WERI-Rb-1 (cell line): ENCODE results near the gene SKI.

Experiments used
- DNase-seq: peaks from one replicate; pipeline ENCODE4 v3.0.0-alpha.2; 2020
- H3K27ac ChIP-seq: fragments of 250-450 bp; sonication (Bioruptor Pico); 2 replicates; pipeline ENCODE4 v1.5.1; 2020; ENCODE audit warnings: mild to moderate bottlenecking, moderate library complexity
- H3K27me3 ChIP-seq: fragments of 250-450 bp; sonication (Bioruptor Pico); 2 replicates; pipeline ENCODE4 v1.5.1; 2021; ENCODE audit warnings: mild to moderate bottlenecking, low read depth, moderate library complexity; ENCODE audit not compliant: insufficient read depth, severe bottlenecking
- H3K36me3 ChIP-seq: fragments of 250-450 bp; sonication (Bioruptor Pico); 2 replicates; pipeline ENCODE4 v1.5.1; 2020; ENCODE audit warnings: mild to moderate bottlenecking, moderate library complexity
- H3K4me3 ChIP-seq: 2 replicates; pipeline ENCODE4 v1.5.1; 2011; ENCODE audit warnings: low read depth, mild to moderate bottlenecking, control low read depth, low read length
- H3K9me3 ChIP-seq: fragments of 250-450 bp; sonication (Bioruptor Pico); 2 replicates; pipeline ENCODE4 v1.5.1; 2021; ENCODE audit warnings: mild to moderate bottlenecking, moderate library complexity; ENCODE audit not compliant: severe bottlenecking
- TF ChIP-seq, protein P1 (sequence below): IDR thresholded peaks from 2 replicates; pipeline ENCODE4 v1.5.1; 2011; ENCODE audit warnings: low read depth, mild to moderate bottlenecking, control low read depth, inconsistent platforms, low read length

Gene SKI

DNA sequence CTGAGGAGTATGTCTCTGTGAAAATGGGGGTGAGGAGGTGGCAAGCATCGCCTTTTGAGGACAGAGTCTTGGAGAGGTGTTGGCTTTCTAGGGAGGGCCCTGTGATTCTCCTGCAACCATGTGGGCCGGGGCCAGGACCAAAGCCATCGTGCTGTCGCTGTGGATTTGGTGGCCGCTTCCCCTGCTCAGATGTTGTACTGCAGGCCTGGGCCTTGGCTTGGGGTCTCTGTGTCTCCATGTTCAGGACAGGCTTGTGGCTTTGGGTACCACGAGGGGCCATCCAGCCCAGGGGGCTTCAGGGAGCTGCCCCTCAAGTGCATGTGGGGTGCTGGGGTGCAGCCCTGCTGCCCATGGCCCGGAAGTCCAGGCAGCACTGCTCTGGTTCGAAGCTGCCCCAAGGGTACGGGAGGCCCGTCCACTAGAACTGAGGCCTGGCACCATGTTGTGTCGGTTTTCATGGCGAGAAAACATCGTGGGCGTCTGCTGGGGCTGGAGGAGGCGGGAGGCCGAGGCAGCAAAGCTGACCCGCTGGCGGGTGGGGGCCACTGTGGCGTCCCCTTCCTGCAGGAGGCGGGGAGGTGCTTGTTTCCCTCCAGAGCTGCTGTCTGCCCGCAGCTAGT lies 55.4 kb downstream of the SKI start:
- TF ChIP-seq, protein P1, sequence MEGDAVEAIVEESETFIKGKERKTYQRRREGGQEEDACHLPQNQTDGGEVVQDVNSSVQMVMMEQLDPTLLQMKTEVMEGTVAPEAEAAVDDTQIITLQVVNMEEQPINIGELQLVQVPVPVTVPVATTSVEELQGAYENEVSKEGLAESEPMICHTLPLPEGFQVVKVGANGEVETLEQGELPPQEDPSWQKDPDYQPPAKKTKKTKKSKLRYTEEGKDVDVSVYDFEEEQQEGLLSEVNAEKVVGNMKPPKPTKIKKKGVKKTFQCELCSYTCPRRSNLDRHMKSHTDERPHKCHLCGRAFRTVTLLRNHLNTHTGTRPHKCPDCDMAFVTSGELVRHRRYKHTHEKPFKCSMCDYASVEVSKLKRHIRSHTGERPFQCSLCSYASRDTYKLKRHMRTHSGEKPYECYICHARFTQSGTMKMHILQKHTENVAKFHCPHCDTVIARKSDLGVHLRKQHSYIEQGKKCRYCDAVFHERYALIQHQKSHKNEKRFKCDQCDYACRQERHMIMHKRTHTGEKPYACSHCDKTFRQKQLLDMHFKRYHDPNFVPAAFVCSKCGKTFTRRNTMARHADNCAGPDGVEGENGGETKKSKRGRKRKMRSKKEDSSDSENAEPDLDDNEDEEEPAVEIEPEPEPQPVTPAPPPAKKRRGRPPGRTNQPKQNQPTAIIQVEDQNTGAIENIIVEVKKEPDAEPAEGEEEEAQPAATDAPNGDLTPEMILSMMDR = no peak
- no peaks in the 10 kb centered on the region for H3K27me3 ChIP-seq
- H3K36me3 ChIP-seq = no peaks in the 10 kb centered on the region; the same call in none of the 2 replicates
- H3K9me3 ChIP-seq = no peaks in the 10 kb centered on the region
- DNase-seq = no peak
- H3K27ac ChIP-seq = no peak overlapping the region
- no peak overlapping the region for H3K4me3 ChIP-seq

DNA sequence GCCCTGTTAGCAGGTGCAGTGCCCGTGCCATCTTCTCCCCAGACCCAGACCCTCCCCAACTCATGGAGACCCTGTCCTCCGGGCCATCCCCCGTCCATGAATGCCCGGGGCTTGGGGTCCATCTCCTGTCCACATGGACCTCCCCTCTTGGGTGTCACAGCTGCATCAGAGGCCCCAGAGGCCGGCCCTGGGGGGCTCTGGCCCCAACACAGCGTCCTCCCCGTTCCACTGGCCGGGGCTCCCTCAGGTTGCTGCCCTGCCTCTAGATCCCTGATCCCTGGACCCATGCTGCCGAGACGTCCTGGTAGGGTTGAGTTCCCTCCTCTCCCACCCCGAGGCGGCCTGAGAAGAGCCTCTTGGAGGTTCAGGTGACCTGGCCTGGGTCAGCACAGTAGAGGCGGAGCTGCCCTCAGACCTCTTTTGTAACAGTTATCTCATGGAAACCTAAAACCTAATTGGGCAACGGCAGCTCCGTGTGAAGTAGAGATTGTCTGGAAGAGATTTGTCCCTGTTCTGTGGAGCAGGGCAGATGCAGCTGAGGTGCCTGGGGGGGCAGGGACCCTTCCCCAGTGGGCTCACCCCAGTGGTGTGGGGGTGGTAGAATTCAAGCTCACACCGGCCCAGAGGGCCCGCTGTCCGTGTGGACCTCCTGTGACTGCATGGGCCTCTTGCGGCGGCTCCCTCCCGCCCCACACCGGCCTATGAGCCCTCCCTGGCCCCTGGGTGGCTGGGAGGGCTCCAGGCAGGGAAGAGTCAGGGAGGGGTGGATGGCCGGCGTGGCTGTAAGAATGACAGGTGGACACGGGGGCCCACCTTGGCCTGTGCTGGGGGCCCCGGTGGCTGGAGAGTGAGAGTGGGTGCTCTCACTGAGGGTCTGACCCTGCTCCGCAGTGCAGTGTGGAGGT lies 56.1 kb downstream of the SKI start:
- no peak overlapping the region for H3K4me3 ChIP-seq
- H3K27me3 ChIP-seq = no peaks in the 10 kb centered on the region
- H3K27ac ChIP-seq = 0 out of 2 replicates have a peak overlapping the region, but pooled peaks have one; percentile 26
- TF ChIP-seq, protein P1 = no peak
- no peak for DNase-seq
- H3K9me3 ChIP-seq = no peaks in the 10 kb centered on the region
- no peaks in the 10 kb centered on the region; the same call in none of the 2 replicates for H3K36me3 ChIP-seq

DNA sequence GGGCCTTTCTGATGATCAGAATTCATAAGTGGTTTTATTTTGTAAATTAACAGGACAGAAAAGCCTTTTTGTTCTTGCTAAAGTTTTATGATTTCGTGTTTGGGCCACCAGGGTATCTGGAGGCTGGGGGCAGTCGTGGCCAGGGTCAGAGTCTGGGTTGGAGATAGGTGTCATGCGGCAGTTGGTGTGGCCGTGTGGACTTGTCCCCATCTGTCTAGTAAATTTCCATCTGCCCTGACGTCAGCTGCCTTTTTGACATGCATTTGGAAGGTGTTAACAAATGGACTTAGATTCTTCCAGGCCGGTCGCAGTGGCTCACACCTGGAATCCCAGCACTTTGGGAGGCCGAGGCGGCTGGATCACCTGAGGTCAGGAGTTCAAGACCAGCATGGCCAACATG lies 56.8 kb downstream of the SKI start:
- Histone ChIP-seq H3K27ac (0 out of 2 replicates have a peak overlapping the region, but pooled peaks have one; percentile 26), H3K9me3 (no peaks in the 10 kb centered on the region), H3K27me3 (no peaks in the 10 kb centered on the region), H3K4me3 (no peak overlapping the region), H3K36me3 (no peaks in the 10 kb centered on the region; the same call in none of the 2 replicates)
- TF ChIP-seq, protein P1 = no peak
- DNase-seq = no peak

DNA sequence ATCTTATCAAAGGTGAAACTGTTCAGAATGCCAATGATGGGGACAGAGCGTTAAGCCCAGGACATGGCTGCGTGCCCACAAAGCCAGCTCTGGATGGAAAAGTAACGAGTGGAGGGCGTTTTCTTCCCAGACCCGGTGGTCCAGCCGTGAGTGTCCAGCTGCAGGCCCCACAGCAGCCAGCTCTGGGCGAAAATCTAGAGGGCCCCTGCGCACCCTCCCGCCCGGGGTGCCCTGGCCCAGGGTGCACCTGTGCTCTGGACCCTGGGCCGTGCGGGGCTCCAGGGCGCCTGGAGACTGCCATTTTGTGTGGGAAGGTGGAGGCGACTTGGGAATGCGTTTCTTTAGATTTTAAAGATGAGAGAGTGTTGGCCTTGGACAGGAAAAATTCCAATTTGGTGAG lies 58.8 kb downstream of the SKI start:
- no peak overlapping the region for H3K27ac ChIP-seq
- no peak overlapping the region for H3K4me3 ChIP-seq
- DNase-seq = no peak
- no peaks in the 10 kb centered on the region; the same call in none of the 2 replicates for H3K36me3 ChIP-seq
- no peaks in the 10 kb centered on the region for H3K27me3 ChIP-seq
- H3K9me3 ChIP-seq = no peaks in the 10 kb centered on the region
- TF ChIP-seq, protein P1 = no peak

DNA sequence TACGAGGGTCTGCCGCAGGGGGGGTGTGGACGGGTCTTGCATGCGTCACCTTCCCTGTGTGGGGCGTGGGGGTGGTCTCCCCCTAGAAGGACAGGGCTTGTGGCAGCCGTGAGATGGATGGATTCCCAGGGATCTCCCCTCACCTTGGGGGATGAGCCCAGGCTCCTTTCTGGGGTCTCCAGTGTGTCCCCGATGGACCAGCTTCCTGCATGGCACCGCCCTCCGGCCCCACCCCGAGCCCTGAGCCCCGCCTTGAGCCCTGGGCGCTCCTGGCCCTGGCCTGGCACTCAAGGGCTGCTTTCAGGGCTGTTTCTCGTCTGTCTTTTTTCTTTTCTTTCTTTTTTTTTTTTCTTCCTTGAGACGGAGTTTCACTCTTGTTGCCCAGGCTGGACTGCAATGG lies 59.5 kb downstream of the SKI start:
- H3K27ac ChIP-seq = no peak overlapping the region
- TF ChIP-seq, protein P1 = no peak

More for the DNA sequence above, 59.5 kb downstream of the SKI start:
- Histone ChIP-seq H3K4me3 (no peak overlapping the region), H3K9me3 (no peaks in the 10 kb centered on the region), H3K27me3 (no peaks in the 10 kb centered on the region), H3K36me3 (no peaks in the 10 kb centered on the region; the same call in none of the 2 replicates)
- no peak for DNase-seq
